ENCODE results near the gene IL17D. TPM values are rescaled to one million over a fixed set of nuclear protein-coding genes. Genes with fewer than 3 reads are reported as not detected.
A peak's percentile ranks its signal among the peaks of the same experiment; 100 is the strongest.

The IL17D gene
- total and polyA plus RNA-seq, 9 donors, result 1.7 to 12.6 (median 4.4) TPM

DNA sequence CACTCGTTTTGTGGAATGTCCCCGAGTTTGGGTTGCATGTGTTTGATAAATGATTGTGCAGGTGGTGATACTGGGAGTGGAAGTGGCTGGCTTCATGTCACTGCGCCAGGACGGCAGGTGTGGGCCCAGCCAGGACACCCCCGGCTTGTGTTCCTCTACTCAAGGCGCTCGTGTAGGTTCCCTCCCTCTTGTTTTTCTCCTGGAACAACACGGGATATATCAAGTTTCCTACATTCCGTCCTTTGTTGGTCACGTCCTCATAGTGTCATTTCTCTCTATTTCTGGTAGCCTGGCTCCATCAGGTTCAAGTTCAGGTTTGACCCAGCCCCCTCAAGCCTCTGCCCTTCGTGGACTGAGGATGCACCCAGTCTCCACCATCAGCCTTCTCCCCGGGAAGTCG lies 16.3 kb downstream of the IL17D start:
- Histone ChIP-seq H3K27ac (no peak overlapping the region), H3K9me3 (no peaks in the 10 kb centered on the region), H3K27me3 (no peaks in the 10 kb centered on the region), H3K36me3 (no peaks in the 10 kb centered on the region), H3K4me3 (no peak overlapping the region), H3K4me1 (ENCODE audit: insufficient read depth) (peaks cover 4% of the 10 kb centered on the region)
- intact Hi-C loops (cut with DNase I), result loop anchor here in 2 of 4 donors (10.0 kb wide), 2 partner anchors 205 to 225 kb away; no protein-coding TSS in a partner anchor
- no peak for DNase-seq
- WGBS, 3 donors, result 76 to 85% (median 80%) methylated on average over 13 of the region's 13 CpGs
- TF ChIP-seq EP300 (IDR thresholded peaks at IDR 0.05), result no peak

DNA sequence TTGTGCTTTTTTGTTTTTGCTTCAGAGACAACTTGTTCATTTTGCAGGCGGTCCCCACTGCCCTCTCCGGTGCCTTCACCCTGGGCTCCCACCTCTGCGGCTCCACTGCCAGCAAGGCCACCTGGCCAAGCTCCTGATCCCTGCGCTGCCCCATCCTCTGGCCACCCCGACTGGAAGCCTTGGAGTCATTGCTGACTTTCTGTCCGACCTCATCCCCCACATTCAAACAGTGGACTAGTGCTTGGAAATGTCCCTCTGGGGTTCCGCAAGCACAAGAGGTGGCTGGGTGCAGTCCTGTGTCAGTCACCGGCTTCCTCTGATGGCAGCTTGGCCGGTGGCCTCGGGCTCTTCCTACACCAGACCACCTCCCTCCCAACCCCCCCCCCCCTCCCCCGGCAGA lies 17.0 kb downstream of the IL17D start:
- TF ChIP-seq EP300 (IDR thresholded peaks at IDR 0.05) (no peak), POLR2A (IDR thresholded peaks at IDR 0.05) (no peak)
- TF ChIP-seq, protein P1, sequence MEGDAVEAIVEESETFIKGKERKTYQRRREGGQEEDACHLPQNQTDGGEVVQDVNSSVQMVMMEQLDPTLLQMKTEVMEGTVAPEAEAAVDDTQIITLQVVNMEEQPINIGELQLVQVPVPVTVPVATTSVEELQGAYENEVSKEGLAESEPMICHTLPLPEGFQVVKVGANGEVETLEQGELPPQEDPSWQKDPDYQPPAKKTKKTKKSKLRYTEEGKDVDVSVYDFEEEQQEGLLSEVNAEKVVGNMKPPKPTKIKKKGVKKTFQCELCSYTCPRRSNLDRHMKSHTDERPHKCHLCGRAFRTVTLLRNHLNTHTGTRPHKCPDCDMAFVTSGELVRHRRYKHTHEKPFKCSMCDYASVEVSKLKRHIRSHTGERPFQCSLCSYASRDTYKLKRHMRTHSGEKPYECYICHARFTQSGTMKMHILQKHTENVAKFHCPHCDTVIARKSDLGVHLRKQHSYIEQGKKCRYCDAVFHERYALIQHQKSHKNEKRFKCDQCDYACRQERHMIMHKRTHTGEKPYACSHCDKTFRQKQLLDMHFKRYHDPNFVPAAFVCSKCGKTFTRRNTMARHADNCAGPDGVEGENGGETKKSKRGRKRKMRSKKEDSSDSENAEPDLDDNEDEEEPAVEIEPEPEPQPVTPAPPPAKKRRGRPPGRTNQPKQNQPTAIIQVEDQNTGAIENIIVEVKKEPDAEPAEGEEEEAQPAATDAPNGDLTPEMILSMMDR (IDR thresholded peaks at IDR 0.05), result no peak
- no peak overlapping the region for H3K4me3 ChIP-seq
- WGBS, 3 donors, result 84 to 94% (median 90%) methylated on average over 11 of the region's 11 CpGs
- H3K4me1 ChIP-seq (ENCODE audit: insufficient read depth), result peaks cover 3% of the 10 kb centered on the region
- intact Hi-C loops (cut with DNase I), result no loop called here
- H3K27me3 ChIP-seq, result no peaks in the 10 kb centered on the region
- DNase-seq, result no peak
- no peaks in the 10 kb centered on the region for H3K36me3 ChIP-seq
- H3K9me3 ChIP-seq, result no peaks in the 10 kb centered on the region
- no peak overlapping the region for H3K27ac ChIP-seq

DNA sequence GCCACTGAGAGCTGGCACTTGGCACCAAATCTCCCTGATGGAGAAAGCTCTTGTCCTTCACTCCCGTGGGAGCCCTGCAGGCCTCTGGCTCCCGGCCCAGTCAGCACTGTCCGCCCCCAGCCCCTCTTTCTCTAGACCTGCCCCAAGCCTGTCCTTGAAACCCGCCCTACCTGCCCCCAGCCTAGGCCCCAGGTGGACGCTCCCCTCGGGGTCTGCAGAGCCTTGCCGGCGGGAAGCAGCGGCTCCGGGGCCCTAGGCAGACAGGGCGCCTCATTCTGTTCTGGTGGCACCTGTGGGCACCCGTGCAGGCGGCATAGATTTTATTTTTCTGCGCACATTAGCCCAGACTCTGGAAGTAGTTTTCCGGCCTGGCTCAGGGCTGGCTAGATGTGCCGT lies 17.6 kb downstream of the IL17D start:
- TF ChIP-seq EP300 (IDR thresholded peaks at IDR 0.05) (no peak), POLR2A (IDR thresholded peaks at IDR 0.05) (no peak)
- TF ChIP-seq, protein P1 (IDR thresholded peaks at IDR 0.05), result no peak
- no peak overlapping the region for H3K27ac ChIP-seq
- WGBS, 3 donors, result 47 to 61% (median 52%) methylated on average over 16 of the region's 16 CpGs
- H3K9me3 ChIP-seq, result no peaks in the 10 kb centered on the region
- H3K36me3 ChIP-seq, result no peaks in the 10 kb centered on the region
- no peaks in the 10 kb centered on the region for H3K27me3 ChIP-seq
- intact Hi-C loops (cut with DNase I), result no loop called here
- DNase-seq, result no peak
- H3K4me3 ChIP-seq, result no peak overlapping the region
- H3K4me1 ChIP-seq (ENCODE audit: insufficient read depth), result peaks cover 3% of the 10 kb centered on the region

DNA sequence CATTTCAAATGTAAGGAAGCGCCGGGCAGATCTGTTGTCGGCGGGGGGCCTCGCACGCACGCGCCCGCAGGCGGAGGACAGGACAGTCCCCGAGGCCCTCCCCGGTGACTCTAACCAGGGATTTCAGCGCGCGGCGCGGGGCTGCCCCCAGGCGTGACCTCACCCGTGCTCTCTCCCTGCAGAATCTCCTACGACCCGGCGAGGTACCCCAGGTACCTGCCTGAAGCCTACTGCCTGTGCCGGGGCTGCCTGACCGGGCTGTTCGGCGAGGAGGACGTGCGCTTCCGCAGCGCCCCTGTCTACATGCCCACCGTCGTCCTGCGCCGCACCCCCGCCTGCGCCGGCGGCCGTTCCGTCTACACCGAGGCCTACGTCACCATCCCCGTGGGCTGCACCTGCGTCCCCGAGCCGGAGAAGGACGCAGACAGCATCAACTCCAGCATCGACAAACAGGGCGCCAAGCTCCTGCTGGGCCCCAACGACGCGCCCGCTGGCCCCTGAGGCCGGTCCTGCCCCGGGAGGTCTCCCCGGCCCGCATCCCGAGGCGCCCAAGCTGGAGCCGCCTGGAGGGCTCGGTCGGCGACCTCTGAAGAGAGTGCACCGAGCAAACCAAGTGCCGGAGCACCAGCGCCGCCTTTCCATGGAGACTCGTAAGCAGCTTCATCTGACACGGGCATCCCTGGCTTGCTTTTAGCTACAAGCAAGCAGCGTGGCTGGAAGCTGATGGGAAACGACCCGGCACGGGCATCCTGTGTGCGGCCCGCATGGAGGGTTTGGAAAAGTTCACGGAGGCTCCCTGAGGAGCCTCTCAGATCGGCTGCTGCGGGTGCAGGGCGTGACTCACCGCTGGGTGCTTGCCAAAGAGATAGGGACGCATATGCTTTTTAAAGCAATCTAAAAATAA lies 18.2 kb downstream of the IL17D start:
- WGBS, 3 donors, result 5 to 8% (median 7%) methylated on average over 53 to 81 of the region's 81 CpGs
- Histone ChIP-seq H3K4me1 (ENCODE audit: insufficient read depth) (peaks cover 3% of the 10 kb centered on the region), H3K27me3 (no peaks in the 10 kb centered on the region), H3K4me3 (peak overlapping the region; percentile 19), H3K9me3 (no peaks in the 10 kb centered on the region), H3K36me3 (no peaks in the 10 kb centered on the region), H3K27ac (no peak overlapping the region)
- intact Hi-C loops (cut with DNase I), result no loop called here
- DNase-seq, result peak in 4 of 5 donors; percentile 46 to 68 (median 65)
- TF ChIP-seq EP300 (IDR thresholded peaks at IDR 0.05) (no peak), POLR2A (IDR thresholded peaks at IDR 0.05) (no peak)
- TF ChIP-seq, protein P1 (IDR thresholded peaks at IDR 0.05), result no peak

DNA sequence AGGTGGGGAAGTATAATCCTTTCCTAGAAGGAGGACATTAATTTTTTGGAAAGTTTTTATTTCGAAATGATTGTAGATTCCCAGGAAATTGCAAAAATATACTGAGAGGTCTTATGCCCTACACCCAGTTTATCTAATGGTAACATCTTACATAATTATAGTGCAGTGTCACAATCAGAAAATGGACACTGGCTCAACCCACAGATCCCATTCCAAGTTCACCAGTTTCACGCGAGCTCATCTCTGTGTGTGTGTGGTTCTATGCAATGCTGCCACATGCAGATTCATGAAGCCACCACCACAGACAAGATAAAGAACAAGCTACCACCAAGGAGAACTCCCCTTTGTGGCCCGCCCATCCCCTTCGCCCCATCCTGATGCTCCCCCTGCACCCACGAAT lies 24.4 kb downstream of the IL17D start:
- H3K4me3 ChIP-seq, result no peak overlapping the region
- no peaks in the 10 kb centered on the region for H3K9me3 ChIP-seq
- H3K4me1 ChIP-seq (ENCODE audit: insufficient read depth), result no peaks in the 10 kb centered on the region
- 65 to 94% (median 79%) methylated on average over 6 of the region's 6 CpGs for WGBS, 3 donors
- TF ChIP-seq, protein P1 (IDR thresholded peaks at IDR 0.05), result no peak
- TF ChIP-seq EP300 (IDR thresholded peaks at IDR 0.05) (no peak), POLR2A (IDR thresholded peaks at IDR 0.05) (no peak)
- no peak overlapping the region for H3K27ac ChIP-seq
- DNase-seq, result no peak
- intact Hi-C loops (cut with DNase I), result no loop called here
- H3K36me3 ChIP-seq, result no peaks in the 10 kb centered on the region
- H3K27me3 ChIP-seq, result no peaks in the 10 kb centered on the region
